ENCODE measurements around the gene ANO1.

- TF ChIP-seq YY1 (IDR thresholded peaks at IDR 0.05; ENCODE audit: low read depth) (no peak), TAF1 (IDR thresholded peaks at IDR 0.05; ENCODE audit: low read depth) (no peak), NFIC (IDR thresholded peaks at IDR 0.05) (no peak), EGR1 (IDR thresholded peaks at IDR 0.05) (no peak)
These were observed 106.3 kb downstream of the ANO1 start for GRCh38 chr11:70184396-70184795.

Measured in Ishikawa (cell line).